ENCODE data around the gene HOXB3. TPM values are rescaled to one million over a fixed set of nuclear protein-coding genes. Genes with fewer than 3 reads are reported as not detected.

HOXB3 gene
- total RNA-seq, 1 donor from 2014 or later: not detected

DNA sequence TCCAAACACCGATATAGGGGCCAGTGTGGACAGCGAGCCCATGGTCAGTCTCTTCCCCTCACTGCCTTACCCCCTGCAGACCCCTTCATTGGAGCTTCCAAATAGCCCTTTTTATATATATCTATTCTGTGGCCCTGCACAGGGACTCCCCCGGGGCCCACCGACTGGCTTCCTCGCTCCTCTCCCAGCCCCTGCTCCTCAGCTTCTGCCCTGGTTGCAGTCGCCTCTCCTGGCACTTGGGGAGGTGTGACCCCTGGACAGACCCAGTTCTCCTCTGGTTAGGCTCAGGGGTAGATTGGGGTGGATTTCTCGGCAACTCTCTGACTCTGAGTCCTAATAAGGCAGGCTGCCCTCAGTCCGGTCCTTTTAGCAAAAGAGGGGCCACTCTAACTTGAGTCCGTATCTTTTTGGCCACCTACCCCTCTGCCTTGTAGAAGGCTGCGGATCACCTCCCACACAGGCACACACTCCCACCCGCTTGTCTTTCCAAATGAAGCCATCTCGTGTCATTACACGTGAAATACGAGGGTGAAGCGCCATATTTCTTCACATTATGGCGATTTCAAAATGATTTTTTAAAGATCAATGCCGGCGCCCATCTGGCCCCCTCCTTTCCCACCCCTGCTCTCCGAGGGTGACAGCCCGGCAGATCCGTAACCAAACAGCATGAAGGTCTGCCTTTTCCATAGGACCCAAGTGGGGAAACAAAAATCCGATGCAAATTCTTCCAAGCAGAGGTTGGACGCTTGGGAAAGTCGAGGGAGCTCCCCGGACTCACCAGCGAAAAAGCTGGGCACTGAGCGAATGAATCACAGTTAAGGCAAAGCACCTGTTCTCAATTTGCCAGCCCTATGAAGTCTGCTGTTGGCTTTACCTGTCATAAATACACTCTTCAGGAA is 37.8 kb upstream of the HOXB3 start:
- peaks cover 6% of the 10 kb centered on the region for H3K4me1 Mint-ChIP-seq
- TF ChIP-seq EZH2phosphoT487 (IDR thresholded peaks at IDR 0.05) (peak; percentile 48), EZH2 (IDR thresholded peaks at IDR 0.05) (peak; percentile 5)
- TF ChIP-seq, protein P1, sequence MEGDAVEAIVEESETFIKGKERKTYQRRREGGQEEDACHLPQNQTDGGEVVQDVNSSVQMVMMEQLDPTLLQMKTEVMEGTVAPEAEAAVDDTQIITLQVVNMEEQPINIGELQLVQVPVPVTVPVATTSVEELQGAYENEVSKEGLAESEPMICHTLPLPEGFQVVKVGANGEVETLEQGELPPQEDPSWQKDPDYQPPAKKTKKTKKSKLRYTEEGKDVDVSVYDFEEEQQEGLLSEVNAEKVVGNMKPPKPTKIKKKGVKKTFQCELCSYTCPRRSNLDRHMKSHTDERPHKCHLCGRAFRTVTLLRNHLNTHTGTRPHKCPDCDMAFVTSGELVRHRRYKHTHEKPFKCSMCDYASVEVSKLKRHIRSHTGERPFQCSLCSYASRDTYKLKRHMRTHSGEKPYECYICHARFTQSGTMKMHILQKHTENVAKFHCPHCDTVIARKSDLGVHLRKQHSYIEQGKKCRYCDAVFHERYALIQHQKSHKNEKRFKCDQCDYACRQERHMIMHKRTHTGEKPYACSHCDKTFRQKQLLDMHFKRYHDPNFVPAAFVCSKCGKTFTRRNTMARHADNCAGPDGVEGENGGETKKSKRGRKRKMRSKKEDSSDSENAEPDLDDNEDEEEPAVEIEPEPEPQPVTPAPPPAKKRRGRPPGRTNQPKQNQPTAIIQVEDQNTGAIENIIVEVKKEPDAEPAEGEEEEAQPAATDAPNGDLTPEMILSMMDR (IDR thresholded peaks at IDR 0.05): no peak
- Histone ChIP-seq H3K27me3 (peaks cover 100% of the 10 kb centered on the region), H4K20me1 (ENCODE audit: low read depth) (peaks cover 99% of the 10 kb centered on the region), H2AFZ (replicated peaks) (no peak overlapping the region), H3K9ac (no peak overlapping the region), H3K4me3 (no peak overlapping the region), H3K4me2 (no peak overlapping the region), H3K9me3 (ENCODE audit: low read depth) (no peaks in the 10 kb centered on the region), H3K27ac (no peak overlapping the region), H3K79me2 (ENCODE audit: low read depth) (no peaks in the 10 kb centered on the region), H3K4me1 (peaks cover 9% of the 10 kb centered on the region), H3K36me3 (no peaks in the 10 kb centered on the region), H3F3A (ENCODE audit: low read depth) (peaks cover 4% of the 10 kb centered on the region)
- peaks cover 90% of the 10 kb centered on the region for H3K27me3 Mint-ChIP-seq (ENCODE audit: insufficient read depth, low read depth)
- no peak for DNase-seq (ENCODE audit: low spot score)
- peaks cover 14% of the 10 kb centered on the region for H3K9me3 Mint-ChIP-seq
- H3K4me3 Mint-ChIP-seq: no peak overlapping the region
- no peaks in the 10 kb centered on the region for H3K36me3 Mint-ChIP-seq
- no peak overlapping the region for H3K27ac Mint-ChIP-seq

DNA sequence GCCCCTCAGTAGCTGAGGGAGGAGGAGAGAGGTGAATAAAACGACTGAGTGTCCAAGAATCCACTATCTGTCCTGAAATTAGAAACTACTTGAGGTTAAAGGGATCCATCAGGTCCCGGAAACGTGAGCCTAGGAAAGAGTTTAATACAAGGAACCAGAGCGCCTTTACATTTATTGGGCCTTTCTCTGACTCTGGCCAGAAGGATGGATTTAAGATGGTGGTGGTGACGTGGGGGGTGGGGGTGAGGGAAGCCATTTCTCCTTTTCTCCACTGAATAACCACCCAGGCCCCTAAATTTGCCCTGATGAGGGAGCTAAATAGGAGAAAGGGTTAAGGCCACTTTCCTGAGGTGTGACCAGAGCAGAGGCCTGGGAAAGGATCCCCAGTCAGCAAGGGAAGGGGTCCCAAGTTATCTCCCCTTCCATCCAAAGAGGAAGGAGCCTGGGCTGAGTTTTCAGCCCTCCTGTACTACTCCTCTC is 37.1 kb upstream of the HOXB3 start:
- Histone ChIP-seq H3F3A (ENCODE audit: low read depth) (peaks cover 4% of the 10 kb centered on the region), H4K20me1 (ENCODE audit: low read depth) (peaks cover 99% of the 10 kb centered on the region), H2AFZ (replicated peaks) (no peak overlapping the region), H3K27ac (no peak overlapping the region), H3K36me3 (no peaks in the 10 kb centered on the region), H3K79me2 (ENCODE audit: low read depth) (no peaks in the 10 kb centered on the region), H3K9me3 (ENCODE audit: low read depth) (no peaks in the 10 kb centered on the region), H3K27me3 (peaks cover 100% of the 10 kb centered on the region), H3K9ac (no peak overlapping the region), H3K4me2 (no peak overlapping the region), H3K4me1 (peaks cover 9% of the 10 kb centered on the region), H3K4me3 (no peak overlapping the region)
- no peak for DNase-seq (ENCODE audit: low spot score)
- Mint-ChIP-seq H3K36me3 (no peaks in the 10 kb centered on the region), H3K4me3 (no peak overlapping the region), H3K9me3 (peaks cover 11% of the 10 kb centered on the region), H3K27me3 (ENCODE audit: insufficient read depth, low read depth) (peaks cover 90% of the 10 kb centered on the region), H3K27ac (no peak overlapping the region), H3K4me1 (peaks cover 6% of the 10 kb centered on the region)
- TF ChIP-seq, protein P1 (IDR thresholded peaks at IDR 0.05): no peak
- TF ChIP-seq EZH2phosphoT487 (IDR thresholded peaks at IDR 0.05): no peak
- TF ChIP-seq EZH2 (IDR thresholded peaks at IDR 0.05): peak; percentile 28

DNA sequence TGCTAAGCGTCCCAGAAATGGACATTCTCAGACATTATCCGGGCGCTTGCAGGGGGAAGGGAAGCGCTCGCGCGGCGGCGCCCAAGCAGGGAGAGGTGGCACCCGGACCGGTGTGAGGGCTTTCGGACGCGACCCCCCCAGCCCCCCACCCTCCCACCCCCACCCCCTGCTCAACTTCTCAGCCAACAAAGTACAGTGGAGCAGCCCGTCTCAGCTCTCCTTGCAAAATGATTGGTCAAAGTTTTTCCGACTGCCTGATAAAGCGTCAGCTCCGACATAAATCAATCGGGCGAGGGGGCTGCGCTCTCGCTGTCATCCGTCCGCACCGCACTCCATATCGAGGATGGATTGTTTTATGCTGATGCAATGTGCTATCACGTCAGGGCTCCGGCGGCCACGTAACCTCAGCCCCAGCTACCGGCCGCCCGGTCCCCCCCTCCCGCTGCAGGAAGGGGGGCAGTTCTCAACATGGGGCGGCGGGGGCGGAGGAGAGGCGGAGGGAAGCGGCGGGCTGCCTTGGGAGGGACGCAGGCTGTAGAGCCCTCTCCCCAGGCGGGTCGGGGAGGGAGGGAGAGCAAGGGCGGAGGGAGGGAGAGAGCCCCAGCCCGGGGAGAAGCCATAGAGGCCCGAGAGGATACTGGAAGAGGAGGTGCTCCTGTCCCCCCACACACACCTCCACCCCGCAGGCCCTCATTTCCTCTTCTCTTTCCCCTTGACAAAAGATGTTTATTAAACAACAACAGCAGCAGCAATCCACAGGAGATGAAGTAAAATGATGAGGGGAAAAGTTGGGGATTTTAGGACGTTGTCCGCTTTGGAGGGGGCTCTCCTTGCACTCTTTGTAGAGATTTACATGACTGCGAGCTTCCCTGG is 36.4 kb upstream of the HOXB3 start, which contains the start of gene HOXB9:
Gene HOXB9, minus strand, starts transcription at position 114 of the 873 bp plus-strand sequence. Its CDS starts 89 bp downstream, at position 25.
- Histone ChIP-seq H3F3A (ENCODE audit: low read depth) (peaks cover 4% of the 10 kb centered on the region), H3K36me3 (no peaks in the 10 kb centered on the region), H3K27me3 (peaks cover 100% of the 10 kb centered on the region), H3K4me3 (peak within 1 kb of the TSS; percentile 7), H3K9ac (no peak within 1 kb of the TSS), H3K4me1 (peaks cover 9% of the 10 kb centered on the region), H3K9me3 (ENCODE audit: low read depth) (no peaks in the 10 kb centered on the region), H3K79me2 (ENCODE audit: low read depth) (no peaks in the 10 kb centered on the region), H2AFZ (replicated peaks) (no peak within 1 kb of the TSS), H3K4me2 (peak within 1 kb of the TSS; percentile 69), H4K20me1 (ENCODE audit: low read depth) (peaks cover 99% of the 10 kb centered on the region), H3K27ac (no peak within 1 kb of the TSS)
- H3K27me3 Mint-ChIP-seq (ENCODE audit: insufficient read depth, low read depth): peaks cover 90% of the 10 kb centered on the region
- H3K27ac Mint-ChIP-seq: no peak within 1 kb of the TSS
- peak; percentile 83 for TF ChIP-seq EZH2 (IDR thresholded peaks at IDR 0.05)
- no peak for TF ChIP-seq EZH2phosphoT487 (IDR thresholded peaks at IDR 0.05)
- no peaks in the 10 kb centered on the region for H3K36me3 Mint-ChIP-seq
- H3K4me1 Mint-ChIP-seq: peaks cover 6% of the 10 kb centered on the region
- peaks cover 15% of the 10 kb centered on the region for H3K9me3 Mint-ChIP-seq
- peak within 1 kb of the TSS; percentile 67 for H3K4me3 Mint-ChIP-seq
- DNase-seq (ENCODE audit: low spot score): peak; percentile 52

Measured in neural progenitor cell (in vitro differentiated cells).